ENCODE data around the gene ASCL1.

DNA sequence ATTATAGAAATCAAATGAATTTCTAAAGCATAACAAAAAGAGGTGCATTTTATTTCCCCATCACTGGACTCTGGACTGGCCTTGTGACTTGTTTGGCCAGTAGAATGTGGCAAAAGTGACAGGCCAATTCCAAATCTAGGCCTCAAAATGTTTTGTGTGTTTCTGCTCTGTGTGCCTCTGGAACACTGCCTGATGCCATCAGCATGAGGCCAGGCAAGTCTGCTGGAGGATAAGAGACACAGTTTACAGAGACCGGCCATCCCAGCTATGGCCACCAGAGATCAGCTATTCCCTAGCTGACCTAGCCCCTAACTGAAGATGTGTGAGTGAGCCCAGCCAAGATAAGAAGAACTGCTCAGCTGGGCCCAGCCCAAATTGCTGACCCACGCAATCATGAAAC, 32.9 kb downstream of the ASCL1 start:
- no peak for TF ChIP-seq CTCF (conservative IDR thresholded peaks at IDR 0.05)
- no peak for TF ChIP-seq EZH2 (IDR thresholded peaks at IDR 0.05; ENCODE audit: low read depth)

Data from PC-9 (cell line).